Suppressor macrophage (primary cell): ENCODE results near the gene EXO1.

Experiments used
- DNase-seq, 4 experiments: peaks; one replicate each; pipeline ENCODE4 v3.0.0-alpha.2; 2020 to 2022

EXO1 gene

GRCh38 chr1:241894016-241894415 lies 46.0 kb downstream of the EXO1 start:
- no peak for DNase-seq

GRCh38 chr1:241895013-241895412 lies 47.0 kb downstream of the EXO1 start:
- peak in 3 of 4 experiments; percentile 9 to 30 (median 13) for DNase-seq

GRCh38 chr1:241896670-241896962 lies 48.6 kb downstream of the EXO1 start:
- DNase-seq = no peak

GRCh38 chr1:241899210-241899609 lies 51.2 kb downstream of the EXO1 start:
- DNase-seq = peak; percentile 16 to 84 (median 48)

GRCh38 chr1:241900381-241900780 lies 52.4 kb downstream of the EXO1 start:
- no peak for DNase-seq

- peak; percentile 37 to 66 (median 50) for DNase-seq
These were observed 54.5 kb downstream of the EXO1 start for GRCh38 chr1:241902391-241903065.

- DNase-seq = no peak
These were observed 68.2 kb downstream of the EXO1 start for GRCh38 chr1:241916196-241916595.

GRCh38 chr1:241917487-241917886 lies 69.5 kb downstream of the EXO1 start:
- DNase-seq = no peak

- DNase-seq = peak; percentile 36 to 61 (median 60)
These were observed 70.9 kb downstream of the EXO1 start for GRCh38 chr1:241918879-241919278.

GRCh38 chr1:241924080-241924808 lies 76.2 kb downstream of the EXO1 start:
- no peak for DNase-seq

GRCh38 chr1:241926141-241926540 lies 78.1 kb downstream of the EXO1 start:
- no peak for DNase-seq

- no peak for DNase-seq
These were observed 79.3 kb downstream of the EXO1 start for GRCh38 chr1:241927321-241927720.

GRCh38 chr1:241932845-241933244 lies 84.8 kb downstream of the EXO1 start:
- no peak for DNase-seq

- no peak for DNase-seq
These were observed 86.3 kb downstream of the EXO1 start for GRCh38 chr1:241934201-241934848.

- no peak for DNase-seq
These were observed 86.9 kb downstream of the EXO1 start for GRCh38 chr1:241934866-241935265.
